IMR-90 (cell line): ENCODE data around the gene RAB40C. TPM values are rescaled to one million over a fixed set of nuclear protein-coding genes. Genes with fewer than 3 reads are reported as not detected.

Experiments used
- ATAC-seq: fragments of 200-7000 bp; cut with Tn5 transposase; 2 replicates; pipeline ENCODE4 v1.9.1; 2020; ENCODE audit warnings: low read depth, mild to moderate bottlenecking, moderate library complexity
- BruUV-seq: library from RNA; stranded (reverse); fragments of 400-500 nt; replicated peaks from 2 replicates; lab custom pipeline; 2021; lab: Mats Ljungman, UMichigan
- CTCF ChIA-PET: fragments of 300-600 bp; formaldehyde crosslinking; extraction: SDS; loops from one replicate; lab custom pipeline; 2021; ENCODE audit warnings: antibody characterized with exemption; lab: Yijun Ruan, JAX
- POLR2A ChIA-PET: fragments of 300-600 bp; sonication (Branson Sonifier 250); formaldehyde crosslinking; loops from one replicate; lab custom pipeline; 2022; ENCODE audit warnings: antibody characterized with exemption; ENCODE audit not compliant: unreplicated experiment; lab: Charles Lee
- DNase-seq: peaks from one replicate; pipeline ENCODE4 v3.0.0; 2013
- H2AFZ ChIP-seq: replicated peaks from 2 replicates; pipeline ENCODE3; 2013; ENCODE audit warnings: low read length, mild to moderate bottlenecking; ENCODE audit not compliant: poor library complexity
- H2AK5ac ChIP-seq: 2 replicates; pipeline ENCODE4 v1.6.1; 2013; ENCODE audit warnings: low read depth, low read length, inconsistent platforms
- H2AK9ac ChIP-seq: replicated peaks from 2 replicates; pipeline ENCODE3; 2013; ENCODE audit warnings: mild to moderate bottlenecking, low read depth, low read length, moderate library complexity; ENCODE audit not compliant: poor library complexity
- H2BK120ac ChIP-seq: 2 replicates; pipeline ENCODE4 v1.6.1; 2013; ENCODE audit warnings: low read depth, low read length, inconsistent platforms
- H2BK15ac ChIP-seq: 3 replicates; pipeline ENCODE4 v1.6.1; 2013; ENCODE audit warnings: low read depth, low read length, inconsistent platforms
- H2BK20ac ChIP-seq: 2 replicates; pipeline ENCODE4 v1.6.1; 2013; ENCODE audit warnings: low read depth, mild to moderate bottlenecking, inconsistent platforms, low read length, moderate library complexity
- H2BK5ac ChIP-seq: 2 replicates; pipeline ENCODE4 v1.6.1; 2013; ENCODE audit warnings: mild to moderate bottlenecking, low read depth, low read length, inconsistent platforms; ENCODE audit not compliant: poor library complexity, severe bottlenecking
- H3K14ac ChIP-seq: replicated peaks from 2 replicates; pipeline ENCODE4 v1.6.1; 2013; ENCODE audit warnings: low read depth, low read length, inconsistent platforms
- H3K18ac ChIP-seq: 2 replicates; pipeline ENCODE4 v1.6.1; 2013; ENCODE audit warnings: low read depth, low read length, control low read depth
- H3K23ac ChIP-seq: 2 replicates; pipeline ENCODE4 v1.6.1; 2013; ENCODE audit warnings: low read depth, low read length, inconsistent platforms
- H3K27ac ChIP-seq: 2 replicates; pipeline ENCODE4 v1.5.1; 2013; ENCODE audit warnings: mild to moderate bottlenecking, control low read depth, low read length; ENCODE audit not compliant: insufficient read depth
- H3K27me3 ChIP-seq: 2 replicates; pipeline ENCODE4 v1.6.1; 2013; ENCODE audit warnings: low read length; ENCODE audit not compliant: control insufficient read depth, insufficient read depth
- H3K36me3 ChIP-seq: 2 replicates; pipeline ENCODE4 v1.6.1; 2013; ENCODE audit warnings: low read length, mixed read lengths; ENCODE audit not compliant: control insufficient read depth, insufficient read depth
- H3K4ac ChIP-seq: 2 replicates; pipeline ENCODE4 v1.6.1; 2013; ENCODE audit warnings: low read depth, low read length, inconsistent platforms
- H3K4me1 ChIP-seq: 2 replicates; pipeline ENCODE4 v1.6.1; 2013; ENCODE audit warnings: low read length, mixed read lengths; ENCODE audit not compliant: control insufficient read depth, insufficient read depth
- H3K4me2 ChIP-seq: 2 replicates; pipeline ENCODE4 v1.6.1; 2013; ENCODE audit warnings: low read depth, mild to moderate bottlenecking, control low read depth, low read length, moderate library complexity
- H3K4me3 ChIP-seq: 2 replicates; pipeline ENCODE4 v1.5.1; 2013; ENCODE audit warnings: low read depth, mild to moderate bottlenecking, control low read depth, low read length, moderate library complexity; ENCODE audit not compliant: insufficient read depth
- H3K56ac ChIP-seq: 2 replicates; pipeline ENCODE4 v1.6.1; 2013; ENCODE audit warnings: low read length, inconsistent platforms; ENCODE audit not compliant: insufficient read depth; ENCODE audit errors: extremely low read depth
- H3K79me1 ChIP-seq, 2 experiments: 2 replicates each; pipeline ENCODE4 v1.6.1; 2013; ENCODE audit warnings: low read length in 2 of 2, inconsistent platforms in 1 of 2, low read depth in 1 of 2
- H3K9ac ChIP-seq: 2 replicates; pipeline ENCODE4 v1.6.1; 2013; ENCODE audit warnings: low read depth, low read length, control low read depth
- H3K9me1 ChIP-seq: 2 replicates; pipeline ENCODE4 v1.6.1; 2013; ENCODE audit warnings: low read length, inconsistent platforms; ENCODE audit not compliant: insufficient read depth
- H3K9me3 ChIP-seq: 2 replicates; pipeline ENCODE4 v1.6.1; 2013; ENCODE audit warnings: low read length; ENCODE audit not compliant: control insufficient read depth, insufficient read depth
- H4K20me1 ChIP-seq: 2 replicates; pipeline ENCODE4 v1.6.1; 2013; ENCODE audit warnings: low read length, inconsistent platforms; ENCODE audit not compliant: insufficient read depth
- H4K5ac ChIP-seq: 2 replicates; pipeline ENCODE4 v1.6.1; 2013; ENCODE audit warnings: mild to moderate bottlenecking, low read depth, low read length, control low read depth
- H4K8ac ChIP-seq, 2 experiments: 2 replicates each; pipeline ENCODE4 v1.6.1; 2013; ENCODE audit warnings: low read depth in 2 of 2, low read length in 2 of 2, control low read depth in 1 of 2, inconsistent platforms in 1 of 2
- H4K91ac ChIP-seq: 2 replicates; pipeline ENCODE4 v1.6.1; 2013; ENCODE audit warnings: low read depth, low read length, inconsistent platforms; ENCODE audit not compliant: insufficient read depth
- CEBPB ChIP-seq: IDR thresholded peaks from 2 replicates; pipeline ENCODE4 v1.6.1; 2012; ENCODE audit warnings: low read depth, low read length, improper control_type of control experiment
- CHD1 ChIP-seq: IDR thresholded peaks from 2 replicates; pipeline ENCODE4 v1.6.1; 2012; ENCODE audit warnings: low read depth, low read length, improper control_type of control experiment
- MAZ ChIP-seq: IDR thresholded peaks from 2 replicates; pipeline ENCODE4 v1.6.1; 2012; ENCODE audit warnings: low read depth, mild to moderate bottlenecking, low read length, improper control_type of control experiment, moderate library complexity, borderline replicate concordance
- NFE2L2 ChIP-seq: fragments of 150-350 bp; IDR thresholded peaks from 2 replicates; pipeline ENCODE4 v1.6.1; 2016; ENCODE audit warnings: low read depth, mild to moderate bottlenecking, low read length
- RAD21 ChIP-seq: IDR thresholded peaks from 2 replicates; pipeline ENCODE4 v1.6.1; 2012; ENCODE audit warnings: low read length, improper control_type of control experiment
- RFX5 ChIP-seq: IDR thresholded peaks from 2 replicates; pipeline ENCODE4 v1.8.0; 2012; ENCODE audit warnings: low read depth, mild to moderate bottlenecking, low read length, moderate library complexity
- WGBS, 2 experiments: methylation state at CpG; one replicate each; pipeline versions ENCODE4 v1.1.5 to v1.1.7; 2013; ENCODE audit warnings: missing lambda C conversion rate in 2 of 2; ENCODE audit not compliant: insufficient read length in 1 of 2; ENCODE audit errors: extremely low coverage in 2 of 2; 5-methylcytosine and 5-hydroxymethylcytosine counted together
- dilution Hi-C: fragments of 300-500 bp; cut with HindIII; formaldehyde crosslinking; loops from one replicate; pipeline ENCODE4 v1.14.3; 2018; ENCODE audit warnings: low sequenced_read_pairs; ENCODE audit not compliant: unreplicated experiment
- in situ Hi-C: fragments of 300-500 bp; cut with MboI; formaldehyde crosslinking; loops from 3 replicates; pipeline ENCODE4 v1.14.3; 2019; ENCODE audit warnings: low sequenced_read_pairs, inconsistent platforms, mixed read lengths
- intact Hi-C: fragments of 100-400 bp; cut with micrococcal nuclease; formaldehyde crosslinking; loops from 2 replicates; pipeline ENCODE4 v1.10.0; 2022
- polyA plus RNA-seq, 3 experiments: library from polyadenylated mRNA; depleted of rRNA; stranded (reverse); fragments of >200 nt; gene quantifications; 2 replicates each; pipeline ENCODE4 v1.2.3, GENCODE V29; 2012; ENCODE audit warnings: low replicate concordance in 1 of 3
- total RNA-seq: library from RNA; depleted of rRNA; stranded (reverse); fragments of >200 nt; gene quantifications from 2 replicates; pipeline ENCODE4 v1.2.3, GENCODE V29; 2012
- TF ChIP-seq, protein P1 (sequence below): fragments of 150-350 bp; IDR thresholded peaks from 2 replicates; pipeline ENCODE4 v1.6.1; 2017; ENCODE audit warnings: mild to moderate bottlenecking, antibody characterized with exemption, low read length, low read depth

RAB40C gene
- total and polyA plus RNA-seq, 2 of the 4 experiments (the other 2 are of a cell fraction): 6.8 to 13.7 TPM

DNA sequence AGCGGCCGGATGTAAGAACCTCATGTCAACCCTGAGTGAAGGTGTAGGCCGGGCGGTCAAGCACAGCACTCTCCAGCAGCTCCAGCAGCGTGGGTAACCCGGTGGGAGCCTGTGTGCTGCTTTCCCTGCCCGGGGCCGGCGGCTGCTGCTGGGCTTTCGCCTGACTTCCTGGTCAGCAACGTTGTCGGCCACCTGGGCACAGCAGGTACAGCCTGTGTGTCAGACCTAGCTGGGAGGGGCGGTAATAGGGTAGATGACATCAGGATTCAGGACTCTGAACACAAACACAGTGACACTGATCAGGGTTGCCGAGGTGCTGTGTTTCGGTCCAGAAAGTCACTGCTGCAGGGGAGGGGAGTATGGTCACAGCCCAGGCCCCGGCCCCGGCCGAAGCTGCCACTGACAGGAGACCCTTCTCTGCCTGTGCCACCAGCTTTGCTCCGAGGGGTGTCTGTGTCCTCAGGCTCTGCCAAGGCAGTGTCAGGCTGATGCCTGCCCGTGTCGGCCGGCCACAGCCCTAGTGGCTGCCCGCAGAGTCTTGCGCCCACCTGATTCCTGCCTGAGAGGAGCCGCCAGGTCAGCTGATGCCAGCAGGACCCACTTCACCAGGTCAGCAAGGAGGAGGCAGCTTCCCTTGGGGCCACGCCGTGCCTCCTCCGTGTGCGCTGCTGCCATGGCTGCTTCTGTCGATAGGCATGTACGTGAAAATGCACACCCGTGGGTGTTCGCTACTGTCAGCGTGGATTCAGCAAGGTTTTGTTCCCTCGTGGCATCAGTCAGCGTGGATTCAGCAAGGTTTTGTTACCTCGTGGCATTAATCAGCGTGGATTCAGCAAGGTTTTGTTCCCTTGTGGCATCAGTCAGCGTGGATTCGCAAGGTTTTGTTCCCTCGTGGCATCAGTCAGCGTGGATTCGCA is 9.2 kb downstream of the RAB40C start:
- no peaks in the 10 kb centered on the region for H3K9me3 ChIP-seq
- no peak overlapping the region for H4K8ac ChIP-seq
- BruUV-seq: no TSS peak
- H4K91ac ChIP-seq: no peak overlapping the region
- H3K27me3 ChIP-seq: no peaks in the 10 kb centered on the region
- intact Hi-C loops: no loop called here
- H3K23ac ChIP-seq: no peak overlapping the region
- DNase-seq (no peak), ATAC-seq (no peak)
- no peak overlapping the region for H3K4me3 ChIP-seq
- no peak overlapping the region for H3K18ac ChIP-seq
- H2BK5ac ChIP-seq: no peak overlapping the region
- no peak overlapping the region for H4K5ac ChIP-seq
- H3K4me1 ChIP-seq: no peaks in the 10 kb centered on the region
- 93% methylated on average over 16 of the region's 43 CpGs; no CpG with 5 or more reads in 1 of the 2 experiments for whole genome bisulfite sequencing, 2 experiments
- H3K14ac ChIP-seq: no peak overlapping the region
- H4K20me1 ChIP-seq: peaks cover 27% of the 10 kb centered on the region
- no peak overlapping the region for H3K4me2 ChIP-seq
- CTCF ChIA-PET: no interaction called here
- no peak overlapping the region for H2AK5ac ChIP-seq
- in situ Hi-C loops: no loop called here
- no peak for TF ChIP-seq RFX5
- no peak for TF ChIP-seq NFE2L2
- TF ChIP-seq, protein P1, sequence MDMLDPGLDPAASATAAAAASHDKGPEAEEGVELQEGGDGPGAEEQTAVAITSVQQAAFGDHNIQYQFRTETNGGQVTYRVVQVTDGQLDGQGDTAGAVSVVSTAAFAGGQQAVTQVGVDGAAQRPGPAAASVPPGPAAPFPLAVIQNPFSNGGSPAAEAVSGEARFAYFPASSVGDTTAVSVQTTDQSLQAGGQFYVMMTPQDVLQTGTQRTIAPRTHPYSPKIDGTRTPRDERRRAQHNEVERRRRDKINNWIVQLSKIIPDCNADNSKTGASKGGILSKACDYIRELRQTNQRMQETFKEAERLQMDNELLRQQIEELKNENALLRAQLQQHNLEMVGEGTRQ: no peak
- TF ChIP-seq CHD1: no peak
- no peak for TF ChIP-seq MAZ
- no peak for TF ChIP-seq RAD21
- TF ChIP-seq CEBPB: no peak
- H2BK120ac ChIP-seq: no peak overlapping the region
- no peak overlapping the region for H3K56ac ChIP-seq
- peaks cover 20 to 76% of the 10 kb centered on the region in 2 experiments for H3K79me1 ChIP-seq
- H2AK9ac ChIP-seq: peak overlapping the region; percentile 42
- H3K9me1 ChIP-seq: 0 out of 2 replicates have a peak, but pooled peaks cover 4% of the 10 kb centered on the region
- no peak overlapping the region for H3K4ac ChIP-seq
- POLR2A ChIA-PET: no interaction called here
- dilution Hi-C loops: no loop called here
- H2AFZ ChIP-seq: no peak overlapping the region
- no peak overlapping the region for H3K9ac ChIP-seq
- H2BK20ac ChIP-seq: no peak overlapping the region
- H3K36me3 ChIP-seq: peaks cover 6% of the 10 kb centered on the region; the same call in 1 of the 2 replicates
- H3K27ac ChIP-seq: no peak overlapping the region
- H2BK15ac ChIP-seq: no peak overlapping the region
